Activated naive CD8-positive, alpha-beta T cell treated with anti-CD3 and anti-CD28 coated beads, Interleukin-2, amount 50 U/mL, for 24 hours (primary cell): ENCODE measurements around the gene CFAP20DC.
"Not testable (repeated sequence)": the region's sequence is repeated elsewhere in the genome, so short reads cannot be mapped to it uniquely, and the experiment has no call there.

Experiments used
- ATAC-seq: fragments of 150-1000 bp; cut with Tn5 transposase; one replicate; pipeline ENCODE4 v1.10.0; 2021
- DNase-seq: peaks from one replicate; pipeline ENCODE4 v3.0.0; 2021
- H3K27ac Mint-ChIP-seq: one replicate; pipeline ENCODE4 v1.8.0; 2021; ENCODE audit warnings: mild to moderate bottlenecking, mixed read lengths
- H3K27me3 Mint-ChIP-seq: one replicate; pipeline ENCODE4 v1.8.0; 2021; ENCODE audit warnings: mixed read lengths
- H3K36me3 Mint-ChIP-seq: one replicate; pipeline ENCODE4 v1.8.0; 2021; ENCODE audit warnings: low read depth, mixed read lengths
- H3K4me1 Mint-ChIP-seq: one replicate; pipeline ENCODE4 v1.8.0; 2021; ENCODE audit warnings: mixed read lengths
- H3K4me3 Mint-ChIP-seq: one replicate; pipeline ENCODE4 v1.8.0; 2021; ENCODE audit warnings: mild to moderate bottlenecking, moderate library complexity, mixed read lengths
- H3K9me3 Mint-ChIP-seq: one replicate; pipeline ENCODE4 v1.8.0; 2021; ENCODE audit warnings: mixed read lengths

Gene CFAP20DC

GRCh38 chr3:59049671-59050331 is at the start of gene CFAP20DC:
TSS of gene CFAP20DC (minus strand) at chr3:59050025. CDS start at chr3:59049631, 394 bp downstream.
- Mint-ChIP-seq H3K27me3 (peaks cover 3% of the 10 kb centered on the region), H3K9me3 (no peaks in the 10 kb centered on the region), H3K27ac (peak within 1 kb of the TSS; percentile 71), H3K36me3 (no peaks in the 10 kb centered on the region), H3K4me3 (peak within 1 kb of the TSS; percentile 60), H3K4me1 (peaks cover 9% of the 10 kb centered on the region)
- DNase-seq (peak; percentile 91), ATAC-seq (peak; percentile 97)

- not testable (repeated sequence) for H3K27ac Mint-ChIP-seq, H3K4me1 Mint-ChIP-seq, ATAC-seq, H3K36me3 Mint-ChIP-seq, H3K4me3 Mint-ChIP-seq, DNase-seq, H3K27me3 Mint-ChIP-seq
- peaks cover 14% of the 10 kb centered on the region for H3K9me3 Mint-ChIP-seq
Observed at GRCh38 chr3:59098516-59098915, 48.7 kb upstream of the CFAP20DC start.

- no peaks in the 10 kb centered on the region for H3K36me3 Mint-ChIP-seq
- no peaks in the 10 kb centered on the region for H3K4me1 Mint-ChIP-seq
- H3K27ac Mint-ChIP-seq: no peak overlapping the region
- H3K27me3 Mint-ChIP-seq: peaks cover under 1% of the 10 kb centered on the region
- H3K9me3 Mint-ChIP-seq: peaks cover 14% of the 10 kb centered on the region
- no peak overlapping the region for H3K4me3 Mint-ChIP-seq
- ATAC-seq: no peak
- no peak for DNase-seq
Observed at GRCh38 chr3:59094446-59094845, 44.6 kb upstream of the CFAP20DC start.

GRCh38 chr3:59093521-59093920 is 43.7 kb upstream of the CFAP20DC start:
- Mint-ChIP-seq H3K36me3 (no peaks in the 10 kb centered on the region), H3K4me3 (no peak overlapping the region), H3K27me3 (no peaks in the 10 kb centered on the region), H3K27ac (no peak overlapping the region), H3K9me3 (peaks cover 14% of the 10 kb centered on the region), H3K4me1 (no peaks in the 10 kb centered on the region)
- DNase-seq (no peak), ATAC-seq (no peak)

- no peaks in the 10 kb centered on the region for H3K9me3 Mint-ChIP-seq
- peaks cover 3% of the 10 kb centered on the region for H3K27me3 Mint-ChIP-seq
- no peak for DNase-seq
- ATAC-seq: no peak
- H3K4me1 Mint-ChIP-seq: no peaks in the 10 kb centered on the region
- H3K27ac Mint-ChIP-seq: no peak overlapping the region
- H3K4me3 Mint-ChIP-seq: no peak overlapping the region
- H3K36me3 Mint-ChIP-seq: no peaks in the 10 kb centered on the region
Observed at GRCh38 chr3:59088761-59089160, 38.9 kb upstream of the CFAP20DC start.

GRCh38 chr3:59085976-59086375 is 36.2 kb upstream of the CFAP20DC start:
- no peaks in the 10 kb centered on the region for H3K36me3 Mint-ChIP-seq
- H3K27ac Mint-ChIP-seq: no peak overlapping the region
- H3K9me3 Mint-ChIP-seq: no peaks in the 10 kb centered on the region
- H3K4me3 Mint-ChIP-seq: no peak overlapping the region
- no peaks in the 10 kb centered on the region for H3K4me1 Mint-ChIP-seq
- H3K27me3 Mint-ChIP-seq: peaks cover 18% of the 10 kb centered on the region
- DNase-seq: no peak
- no peak for ATAC-seq

GRCh38 chr3:59084583-59084982 is 34.8 kb upstream of the CFAP20DC start:
- no peak overlapping the region for H3K27ac Mint-ChIP-seq
- H3K4me3 Mint-ChIP-seq: no peak overlapping the region
- H3K27me3 Mint-ChIP-seq: peaks cover 20% of the 10 kb centered on the region
- ATAC-seq (no peak), DNase-seq (no peak)
- H3K4me1 Mint-ChIP-seq: no peaks in the 10 kb centered on the region
- no peaks in the 10 kb centered on the region for H3K36me3 Mint-ChIP-seq
- no peaks in the 10 kb centered on the region for H3K9me3 Mint-ChIP-seq

GRCh38 chr3:59082106-59082505 is 32.3 kb upstream of the CFAP20DC start:
- no peak overlapping the region for H3K4me3 Mint-ChIP-seq
- no peaks in the 10 kb centered on the region for H3K4me1 Mint-ChIP-seq
- no peak for DNase-seq
- H3K27ac Mint-ChIP-seq: no peak overlapping the region
- no peaks in the 10 kb centered on the region for H3K36me3 Mint-ChIP-seq
- H3K9me3 Mint-ChIP-seq: no peaks in the 10 kb centered on the region
- no peak for ATAC-seq
- H3K27me3 Mint-ChIP-seq: peaks cover 27% of the 10 kb centered on the region

GRCh38 chr3:59081071-59081470 is 31.2 kb upstream of the CFAP20DC start:
- Mint-ChIP-seq H3K27me3 (peaks cover 27% of the 10 kb centered on the region), H3K36me3 (no peaks in the 10 kb centered on the region), H3K4me3 (no peak overlapping the region), H3K9me3 (no peaks in the 10 kb centered on the region), H3K4me1 (no peaks in the 10 kb centered on the region), H3K27ac (no peak overlapping the region)
- ATAC-seq: no peak
- no peak for DNase-seq

GRCh38 chr3:59079962-59080361 is 30.1 kb upstream of the CFAP20DC start:
- H3K4me1 Mint-ChIP-seq: no peaks in the 10 kb centered on the region
- H3K27me3 Mint-ChIP-seq: peaks cover 24% of the 10 kb centered on the region
- H3K4me3 Mint-ChIP-seq: no peak overlapping the region
- H3K36me3 Mint-ChIP-seq: no peaks in the 10 kb centered on the region
- no peaks in the 10 kb centered on the region for H3K9me3 Mint-ChIP-seq
- ATAC-seq (no peak), DNase-seq (no peak)
- no peak overlapping the region for H3K27ac Mint-ChIP-seq

- H3K36me3 Mint-ChIP-seq: no peaks in the 10 kb centered on the region
- ATAC-seq (no peak), DNase-seq (no peak)
- H3K4me1 Mint-ChIP-seq: peaks cover 4% of the 10 kb centered on the region
- no peak overlapping the region for H3K4me3 Mint-ChIP-seq
- no peaks in the 10 kb centered on the region for H3K9me3 Mint-ChIP-seq
- H3K27ac Mint-ChIP-seq: no peak overlapping the region
- H3K27me3 Mint-ChIP-seq: peaks cover 18% of the 10 kb centered on the region
Observed at GRCh38 chr3:59074764-59075163, 24.9 kb upstream of the CFAP20DC start.

GRCh38 chr3:59072681-59073080 is 22.9 kb upstream of the CFAP20DC start:
- no peak overlapping the region for H3K27ac Mint-ChIP-seq
- H3K36me3 Mint-ChIP-seq: no peaks in the 10 kb centered on the region
- no peak for DNase-seq
- peaks cover 14% of the 10 kb centered on the region for H3K27me3 Mint-ChIP-seq
- H3K4me1 Mint-ChIP-seq: peaks cover 4% of the 10 kb centered on the region
- ATAC-seq: no peak
- H3K4me3 Mint-ChIP-seq: no peak overlapping the region
- H3K9me3 Mint-ChIP-seq: no peaks in the 10 kb centered on the region

- no peak for DNase-seq
- H3K4me3 Mint-ChIP-seq: no peak overlapping the region
Observed at GRCh38 chr3:59069838-59070237, 20.0 kb upstream of the CFAP20DC start.

GRCh38 chr3:59065240-59065639 is 15.4 kb upstream of the CFAP20DC start:
- no peak overlapping the region for H3K27ac Mint-ChIP-seq
- no peaks in the 10 kb centered on the region for H3K36me3 Mint-ChIP-seq

More at GRCh38 chr3:59069838-59070237, 20.0 kb upstream of the CFAP20DC start:
- peaks cover 4% of the 10 kb centered on the region for H3K4me1 Mint-ChIP-seq
- H3K27me3 Mint-ChIP-seq: peaks cover 18% of the 10 kb centered on the region
- no peak overlapping the region for H3K27ac Mint-ChIP-seq
- peak; percentile 66 for ATAC-seq
- H3K9me3 Mint-ChIP-seq: no peaks in the 10 kb centered on the region
- no peaks in the 10 kb centered on the region for H3K36me3 Mint-ChIP-seq

GRCh38 chr3:59064728-59065127 is 14.9 kb upstream of the CFAP20DC start:
- H3K27me3 Mint-ChIP-seq: peaks cover 26% of the 10 kb centered on the region
- H3K4me3 Mint-ChIP-seq: no peak overlapping the region
- no peaks in the 10 kb centered on the region for H3K9me3 Mint-ChIP-seq
- H3K36me3 Mint-ChIP-seq: no peaks in the 10 kb centered on the region
- no peaks in the 10 kb centered on the region for H3K4me1 Mint-ChIP-seq
- H3K27ac Mint-ChIP-seq: no peak overlapping the region
- ATAC-seq (no peak), DNase-seq (no peak)

More at GRCh38 chr3:59065240-59065639, 15.4 kb upstream of the CFAP20DC start:
- no peak overlapping the region for H3K4me3 Mint-ChIP-seq
- ATAC-seq: no peak
- no peaks in the 10 kb centered on the region for H3K9me3 Mint-ChIP-seq
- no peak for DNase-seq
- peaks cover 4% of the 10 kb centered on the region for H3K4me1 Mint-ChIP-seq
- H3K27me3 Mint-ChIP-seq: peaks cover 26% of the 10 kb centered on the region

GRCh38 chr3:59064276-59064675 is 14.5 kb upstream of the CFAP20DC start:
- H3K9me3 Mint-ChIP-seq: no peaks in the 10 kb centered on the region
- ATAC-seq (no peak), DNase-seq (no peak)
- H3K36me3 Mint-ChIP-seq: no peaks in the 10 kb centered on the region
- no peak overlapping the region for H3K27ac Mint-ChIP-seq
- no peaks in the 10 kb centered on the region for H3K4me1 Mint-ChIP-seq
- no peak overlapping the region for H3K4me3 Mint-ChIP-seq
- peaks cover 26% of the 10 kb centered on the region for H3K27me3 Mint-ChIP-seq
